KBM-7 (cell line): ENCODE data around the gene IMP3.

Source experiments
- DNase-seq: peaks from one replicate; pipeline ENCODE4 v3.0.0-alpha.2; 2015
- in situ Hi-C: fragments of 300-500 bp; cut with MboI; formaldehyde crosslinking; loops from 2 replicates; pipeline ENCODE4 v1.14.3; 2020; ENCODE audit warnings: low sequenced_read_pairs, low pct_unique_long_range_greater_than_20kb, mixed read lengths

IMP3 gene

DNA sequence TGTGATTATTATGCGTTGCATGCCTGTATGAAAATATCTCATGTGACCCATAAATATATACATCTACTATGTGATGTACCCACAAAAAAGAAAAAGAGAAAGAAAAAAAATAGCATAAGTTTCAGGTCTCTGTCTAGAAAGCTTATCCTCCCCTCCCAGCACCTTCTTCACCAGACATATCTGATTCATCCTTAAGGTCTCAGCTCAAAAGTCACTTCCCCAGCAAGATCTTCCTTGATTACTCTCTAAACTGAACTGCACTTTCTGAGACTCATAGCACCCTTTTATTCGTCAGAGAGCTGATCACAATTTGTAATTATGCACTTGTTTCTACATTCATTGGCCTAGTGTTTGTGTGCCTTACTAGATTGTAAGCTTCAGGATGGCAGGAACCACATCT, 49.8 kb downstream of the IMP3 start:
- in situ Hi-C loops = no loop called here
- DNase-seq = no peak
